ENCODE measurements around the gene HS3ST1.

GRCh38 chr4:11407551-11407950 is 21.1 kb downstream of the HS3ST1 start:
- no peak for TF ChIP-seq CTCF (IDR thresholded peaks at IDR 0.05; ENCODE audit: low read depth, low read length)
- TF ChIP-seq EZH2phosphoT487 (IDR thresholded peaks at IDR 0.05; ENCODE audit: low read depth), result no peak

All from OCI-LY3 (cell line).